HepG2 (cell line): Measurements from ENCODE around the gene GON4L. TPM values are rescaled to one million over a fixed set of nuclear protein-coding genes. Genes with fewer than 3 reads are reported as not detected.
A peak's percentile ranks its signal among the peaks of the same experiment; 100 is the strongest.

Experiments used
- ATF1 ChIP-seq: IDR thresholded peaks from 2 replicates; pipeline ENCODE4 v1.6.1; 2016; ENCODE audit warnings: mild to moderate bottlenecking, control low read depth
- DDIT3 ChIP-seq: sonication (generic); formaldehyde crosslinking; IDR thresholded peaks from 2 replicates; pipeline ENCODE4 v1.4.0; 2020; ENCODE audit warnings: mild to moderate bottlenecking, missing genetic modification reagents
- GATAD2A ChIP-seq: IDR thresholded peaks from 2 replicates; pipeline ENCODE4 v1.6.1; 2016
- NCOA2 ChIP-seq: sonication (generic); formaldehyde crosslinking; IDR thresholded peaks from 2 replicates; pipeline ENCODE4 v1.8.0; 2022; ENCODE audit warnings: inconsistent platforms
- POLR2G ChIP-seq: fragments of 200-400 bp; formaldehyde crosslinking; IDR thresholded peaks from 2 replicates; pipeline ENCODE4 v1.6.1; 2018; ENCODE audit warnings: mild to moderate bottlenecking, low read depth, low read length, moderate library complexity
- PRDM10 ChIP-seq: sonication (generic); formaldehyde crosslinking; IDR thresholded peaks from 2 replicates; pipeline ENCODE4 v1.4.0; 2020; ENCODE audit warnings: low read depth, missing genetic modification reagents
- PRPF4 ChIP-seq: fragments of 200-400 bp; formaldehyde crosslinking; IDR thresholded peaks from 2 replicates; pipeline ENCODE4 v1.6.1; 2016; ENCODE audit warnings: low read length, low read depth; ENCODE audit not compliant: poor library complexity, severe bottlenecking
- SAFB2 ChIP-seq: sonication (generic); formaldehyde crosslinking; IDR thresholded peaks from 2 replicates; pipeline ENCODE4 v1.5.1; 2020; ENCODE audit warnings: missing genetic modification reagents, low read depth, mild to moderate bottlenecking, borderline replicate concordance
- SALL1 ChIP-seq: sonication (generic); formaldehyde crosslinking; IDR thresholded peaks from 2 replicates; pipeline ENCODE4 v1.8.0; 2022; ENCODE audit warnings: mild to moderate bottlenecking, missing genetic modification reagents
- SMAD1 ChIP-seq: sonication (generic); formaldehyde crosslinking; IDR thresholded peaks from 2 replicates; pipeline ENCODE4 v1.4.0; 2020; ENCODE audit warnings: missing genetic modification reagents, low read depth, mild to moderate bottlenecking, borderline replicate concordance
- SMC3 ChIP-seq: IDR thresholded peaks from 2 replicates; pipeline ENCODE4 v1.6.1; 2011; ENCODE audit warnings: low read length, improper control_type of control experiment
- YEATS2 ChIP-seq: sonication (generic); formaldehyde crosslinking; IDR thresholded peaks from 2 replicates; pipeline ENCODE4 v1.4.0; 2020; ENCODE audit warnings: missing genetic modification reagents, borderline replicate concordance
- ZNF331 ChIP-seq: sonication (generic); formaldehyde crosslinking; IDR thresholded peaks from 2 replicates; pipeline ENCODE4 v1.4.0; 2020; ENCODE audit warnings: missing genetic modification reagents
- ZNF33B ChIP-seq: sonication (generic); formaldehyde crosslinking; IDR thresholded peaks from 2 replicates; pipeline ENCODE4 v1.5.1; 2020; ENCODE audit warnings: mild to moderate bottlenecking, missing genetic modification reagents
- ZNF407 ChIP-seq: sonication (generic); formaldehyde crosslinking; IDR thresholded peaks from one replicate; pipeline ENCODE4 v1.5.1; 2020; ENCODE audit warnings: mild to moderate bottlenecking, missing genetic modification reagents; ENCODE audit errors: not compliant biosample characterization
- polyA plus RNA-seq, 8 experiments: library from polyadenylated mRNA; depleted of rRNA in 3 of 8; stranded (reverse) in 7 of 8; unstranded in 1 of 8; fragments of >200 nt; fragmentation: Illumina TruSeq in 4 of 8; extraction: Trizol in 4 of 8; gene quantifications; 2 replicates each; pipeline versions ENCODE4 v1.2.1 to v1.2.3, GENCODE V29; 2011 to 2016; ENCODE audit warnings: low read depth in 4 of 8, missing spikeins in 1 of 8, mixed read lengths in 1 of 8; ENCODE audit not compliant: insufficient read depth in 1 of 8
- total RNA-seq, 5 experiments: library from RNA; depleted of rRNA; stranded (reverse); fragments of >200 nt; fragmentation: Illumina TruSeq; extraction: Trizol; gene quantifications; 2 replicates each; pipeline ENCODE4 v1.2.3, GENCODE V29; 2016; ENCODE audit warnings: low read depth in 1 of 5

The GON4L gene
- total and polyA plus RNA-seq, 2 of the 13 experiments (the other 11 are each of a cell fraction or from before 2014, with no cell fraction given), result 14.6 to 19.6 TPM

- TF ChIP-seq ZNF33B (CRISPR knock-in tag), result 0 out of 2 replicates have a peak, but pooled peaks have one; percentile 60
- peak; percentile 47; the same call in 1 of the 2 replicates for TF ChIP-seq NCOA2 (CRISPR knock-in tag)
- peak; percentile 69; the same call in 1 of the 2 replicates for TF ChIP-seq SMAD1 (CRISPR knock-in tag)
- TF ChIP-seq PRPF4, result no peak
- TF ChIP-seq GATAD2A (CRISPR knock-in tag), result peak; percentile 48
- TF ChIP-seq ZNF407 (CRISPR knock-in tag), result peak; percentile 36
- no peak for TF ChIP-seq SAFB2 (CRISPR knock-in tag)
- peak; percentile 65; the same call in 1 of the 2 replicates for TF ChIP-seq PRDM10 (CRISPR knock-in tag)
- TF ChIP-seq YEATS2, result peak; percentile 78; the same call in 1 of the 2 replicates
- TF ChIP-seq SALL1 (CRISPR knock-in tag), result peak; percentile 90
- peak; percentile 92 for TF ChIP-seq ATF1
- TF ChIP-seq DDIT3, result no peak
- TF ChIP-seq SMC3, result no peak
- peak; percentile 88 for TF ChIP-seq POLR2G
- peak; percentile 67; the same call in 1 of the 2 replicates for TF ChIP-seq ZNF331 (CRISPR knock-in tag)
Measured at GRCh38 chr1:155856975-155857930, at the start of gene GON4L (continued).
